GM19240 (cell line): Measurements from ENCODE around the gene HSPB6.
A peak's percentile ranks its signal among the peaks of the same experiment; 100 is the strongest.

Experiments used
- DNase-seq: peaks from one replicate; pipeline ENCODE4 v3.0.0; 2011; ENCODE audit warnings: low spot score; ENCODE audit not compliant: insufficient read length

HSPB6 gene

GRCh38 chr19:35746087-35746462, 10.8 kb downstream of the HSPB6 start:
- DNase-seq = no peak

DNA sequence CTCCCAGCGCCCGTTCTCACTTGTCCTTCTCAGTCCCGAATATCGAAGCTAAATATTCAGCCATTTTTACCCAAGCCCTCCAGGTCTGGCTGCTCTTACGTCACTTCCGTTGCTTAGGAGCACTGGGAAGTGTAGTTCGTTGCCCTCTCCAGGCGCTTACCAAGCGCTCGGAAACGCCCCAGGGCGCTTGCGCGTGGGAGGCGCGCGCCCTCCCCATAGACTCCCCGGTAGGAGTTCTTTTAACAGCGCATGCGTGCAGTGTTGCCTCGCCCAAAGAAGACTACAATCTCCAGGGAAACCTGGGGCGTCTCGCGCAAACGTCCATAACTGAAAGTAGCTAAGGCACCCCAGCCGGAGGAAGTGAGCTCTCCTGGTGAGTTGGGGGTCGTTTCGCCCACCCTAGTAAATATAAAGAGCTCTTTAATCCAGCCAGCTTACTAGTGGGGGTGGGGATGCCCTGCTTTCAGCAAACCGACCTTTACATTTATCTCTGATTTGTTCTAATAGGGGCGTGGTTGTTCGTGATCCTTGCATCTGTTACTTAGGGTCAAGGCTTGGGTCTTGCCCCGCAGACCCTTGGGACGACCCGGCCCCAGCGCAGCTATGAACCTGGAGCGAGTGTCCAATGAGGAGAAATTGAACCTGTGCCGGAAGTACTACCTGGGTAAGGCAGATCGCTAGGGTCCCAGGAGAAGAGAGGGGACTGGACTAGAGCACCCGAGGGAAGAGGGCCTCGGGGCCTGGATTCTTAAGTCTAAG, 11.3 kb downstream of the HSPB6 start, which contains the start of the genes PSENEN and U2AF1L4:
Gene PSENEN, plus strand, starts transcription at position 324 of the 759 bp plus-strand sequence. Its CDS starts 280 bp downstream, at position 604.
Gene U2AF1L4, minus strand, starts transcription at position 91 of the 759 bp plus-strand sequence. Its CDS starts 27 bp downstream, at position 64.
- peak; percentile 75 for DNase-seq

DNA sequence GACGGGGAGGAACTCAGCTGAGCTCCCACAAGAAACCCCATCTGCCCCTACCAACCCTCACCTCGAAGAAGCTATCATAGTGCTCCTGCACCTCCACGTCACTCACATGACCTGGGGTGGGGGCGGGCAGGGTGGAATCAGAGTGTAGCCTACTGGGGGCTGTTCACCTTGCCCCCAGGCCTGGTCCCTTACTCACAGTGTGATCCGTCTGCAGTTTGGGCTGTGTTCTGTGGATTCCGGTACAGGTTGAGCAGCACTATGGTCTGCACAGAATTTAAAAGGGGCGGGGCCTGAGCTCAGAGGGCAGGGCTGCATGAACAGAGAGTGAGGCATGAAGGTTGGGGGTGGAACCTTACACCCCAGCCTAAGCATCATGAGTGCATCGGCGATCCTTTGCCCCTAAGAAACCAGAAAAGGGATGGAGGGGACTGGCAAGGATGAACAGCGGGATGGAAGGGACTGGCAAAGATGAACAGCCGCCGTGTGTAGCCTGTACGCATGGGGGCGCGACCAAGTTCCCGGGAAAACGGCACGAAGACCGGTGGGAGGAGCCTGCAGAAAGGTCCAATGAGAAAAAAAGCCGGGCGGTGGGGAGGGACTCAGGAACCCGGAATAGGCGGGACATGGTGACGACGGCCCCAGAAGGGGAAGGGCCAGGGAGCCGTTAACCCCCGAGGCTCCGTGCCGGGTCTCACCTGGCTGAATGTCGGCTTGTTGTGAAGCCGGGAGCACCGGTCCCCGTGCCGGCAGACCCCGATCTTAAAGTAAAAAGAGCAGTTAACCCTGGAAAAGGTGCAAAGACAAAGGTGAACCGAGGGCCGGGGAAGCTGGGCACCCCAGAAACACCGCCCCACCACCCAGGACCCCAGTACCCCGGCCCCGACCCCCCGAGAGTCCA, 12.2 kb downstream of the HSPB6 start:
- peak; percentile 49 for DNase-seq

DNA sequence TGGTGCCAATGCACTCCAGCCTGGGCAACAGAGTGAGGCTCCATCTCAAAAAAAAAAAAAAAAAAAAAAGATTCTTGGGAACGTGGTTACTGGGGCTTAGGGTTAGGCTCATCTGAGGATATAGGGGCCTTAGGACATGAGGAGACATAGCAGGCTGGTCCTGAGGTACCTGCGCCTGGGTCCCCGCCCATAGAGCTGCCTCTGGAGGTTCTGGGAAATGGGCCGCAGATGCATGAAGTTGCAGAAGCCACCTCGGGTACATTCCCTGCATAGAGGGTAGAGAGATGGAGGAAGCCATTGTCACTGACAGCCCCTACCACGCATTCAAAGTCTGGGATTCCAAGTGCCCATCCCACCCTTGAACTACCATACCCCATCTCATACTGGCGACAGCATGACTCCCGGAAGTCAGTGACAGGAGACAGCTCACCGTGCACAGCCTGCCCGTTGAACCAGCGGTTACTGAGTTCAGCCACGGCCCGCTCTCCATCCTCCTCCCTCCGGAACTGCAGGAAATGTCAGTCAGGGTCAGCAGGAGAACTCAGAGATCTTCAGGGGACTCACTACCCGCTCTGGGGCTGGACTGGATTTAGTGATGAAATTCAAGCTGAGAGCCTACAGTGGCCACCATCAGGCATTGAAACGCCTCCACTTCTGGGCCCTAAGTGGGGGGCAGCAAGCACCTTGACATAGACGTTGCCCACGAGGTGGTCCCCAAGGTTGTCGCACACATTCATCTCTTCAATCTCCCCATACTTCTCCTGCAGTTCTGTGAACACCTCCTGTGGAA, 13.0 kb downstream of the HSPB6 start:
- DNase-seq = no peak

DNA sequence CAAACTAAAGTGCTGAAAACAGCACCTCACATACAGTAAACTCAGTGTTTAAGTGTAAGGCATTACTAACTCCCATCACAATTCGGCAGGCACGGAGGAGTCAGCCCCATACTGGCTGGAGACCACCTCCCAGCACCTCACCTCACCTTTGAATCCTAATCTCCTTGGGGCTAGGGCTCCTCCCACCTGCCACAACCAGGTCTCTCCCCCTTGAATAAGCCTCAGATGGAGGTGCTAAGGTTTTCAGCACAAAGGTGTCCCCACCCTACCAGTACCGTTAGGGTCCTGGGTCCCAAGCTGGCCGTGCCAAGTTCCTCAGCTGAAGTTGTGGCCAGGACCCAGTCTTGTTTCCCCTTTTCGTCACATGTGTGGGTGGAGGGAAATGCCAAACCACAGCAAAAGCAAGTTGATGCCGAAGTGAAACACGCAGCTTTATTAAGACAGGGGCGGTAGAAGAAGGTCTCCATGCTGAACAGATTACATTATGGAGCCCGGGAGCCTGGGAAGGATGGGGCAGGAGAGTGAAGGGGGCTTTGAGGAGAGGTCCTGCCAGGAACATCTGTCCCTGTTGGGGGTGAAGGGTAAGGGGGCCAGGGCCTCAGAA, 14.6 kb downstream of the HSPB6 start, which contains the start of gene IGFLR1:
Gene IGFLR1, minus strand, starts transcription at position 332 of the 604 bp plus-strand sequence. CDS start 1,272 bp downstream, outside the sequence.
- no peak for DNase-seq

GRCh38 chr19:35741203-35741515, 15.7 kb downstream of the HSPB6 start:
- DNase-seq = no peak

- peak; percentile 99 for DNase-seq
Measured at GRCh38 chr19:35740423-35741202, 16.2 kb downstream of the HSPB6 start.

DNA sequence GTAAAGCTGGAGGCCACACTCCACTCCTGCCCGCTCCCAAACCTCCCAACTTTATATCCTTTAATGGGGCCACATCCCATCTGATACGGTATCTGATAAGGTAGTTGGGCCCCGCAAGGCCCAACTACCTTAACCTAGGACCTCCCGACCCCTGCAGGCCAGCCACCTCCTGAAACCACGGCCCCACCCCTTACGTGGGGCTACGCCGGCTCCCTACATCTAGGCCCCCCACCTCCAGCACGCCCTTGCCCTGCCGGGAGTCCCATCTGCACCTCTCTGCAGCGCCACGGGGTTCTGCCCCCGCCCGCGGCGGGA, 16.8 kb downstream of the HSPB6 start:
- DNase-seq = peak; percentile 69

DNA sequence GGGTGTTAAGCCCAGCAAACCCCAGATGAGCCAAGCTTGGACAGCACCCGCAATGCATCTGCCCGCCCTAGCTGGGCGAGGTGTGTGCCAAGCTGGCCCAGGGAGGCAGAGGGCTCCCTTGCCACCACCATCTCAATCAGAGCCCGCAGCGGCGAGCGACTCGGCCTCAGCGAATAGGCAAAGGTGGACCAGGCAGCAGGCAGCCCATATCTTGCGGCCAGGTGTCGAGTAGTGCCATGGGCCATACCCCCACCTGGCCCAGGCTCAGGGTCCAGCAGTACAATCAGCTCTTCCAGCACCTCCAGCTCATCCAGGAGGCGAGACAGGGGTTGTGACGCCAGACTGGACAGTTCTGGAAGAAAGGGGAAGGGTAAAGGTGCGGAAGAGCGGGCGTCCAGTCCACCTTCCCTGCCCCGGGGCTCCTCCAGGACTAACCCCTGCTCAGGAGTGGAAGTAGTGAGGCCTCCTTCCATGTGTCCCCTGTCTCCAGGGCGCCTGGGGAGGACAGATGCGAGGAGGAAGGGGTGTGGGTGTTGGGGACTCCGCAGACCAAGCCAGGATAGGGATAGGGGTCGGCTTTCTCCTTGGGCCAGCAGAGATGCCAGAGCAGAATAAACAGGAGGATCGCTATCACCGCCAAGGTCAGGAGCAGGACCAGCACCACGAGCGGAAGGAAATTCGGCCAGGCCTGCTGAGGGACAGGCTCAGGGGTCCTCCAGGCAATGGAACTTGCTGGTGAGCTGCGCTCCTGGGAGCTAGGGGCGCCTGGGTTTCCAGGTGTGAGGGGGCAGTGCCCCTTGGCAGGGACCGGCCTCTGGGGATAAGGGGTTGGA, 17.3 kb downstream of the HSPB6 start:
- no peak for DNase-seq

- no peak for DNase-seq
Measured at GRCh38 chr19:35738887-35739229, 18.0 kb downstream of the HSPB6 start.

DNA sequence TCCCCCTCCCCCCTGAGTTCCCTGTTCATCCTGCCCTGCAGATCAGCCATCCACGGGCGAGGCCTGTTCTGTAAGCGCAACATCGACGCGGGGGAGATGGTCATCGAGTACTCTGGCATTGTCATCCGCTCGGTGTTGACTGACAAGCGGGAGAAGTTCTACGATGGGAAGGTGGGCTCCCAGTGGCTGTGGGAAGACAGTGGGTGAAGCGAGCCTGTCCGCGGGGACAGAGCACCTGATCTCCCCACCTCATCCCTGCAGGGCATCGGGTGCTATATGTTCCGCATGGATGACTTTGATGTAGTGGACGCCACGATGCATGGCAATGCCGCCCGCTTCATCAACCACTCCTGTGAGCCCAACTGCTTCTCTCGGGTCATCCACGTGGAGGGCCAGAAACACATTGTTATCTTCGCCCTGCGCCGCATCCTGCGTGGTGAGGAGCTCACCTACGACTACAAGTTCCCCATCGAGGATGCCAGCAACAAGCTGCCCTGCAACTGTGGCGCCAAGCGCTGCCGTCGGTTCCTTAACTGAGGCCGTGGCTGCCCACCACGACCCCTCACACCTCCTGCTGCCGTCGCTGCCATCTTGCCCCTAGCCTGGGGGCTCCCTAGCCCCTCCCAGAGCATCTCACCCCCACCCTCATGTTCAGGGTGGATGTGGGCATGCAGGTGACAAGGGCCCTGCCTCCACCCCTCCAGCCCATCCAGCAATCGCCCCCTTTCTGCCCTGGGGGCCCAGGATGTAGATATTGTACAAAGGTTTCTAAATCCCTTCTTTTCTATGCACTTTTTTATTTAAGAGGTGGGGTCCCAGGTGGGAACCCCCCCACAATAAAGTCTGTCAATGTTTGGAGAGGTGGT, 18.6 kb downstream of the HSPB6 start:
- DNase-seq = no peak

GRCh38 chr19:35736913-35737886, 19.6 kb downstream of the HSPB6 start:
- DNase-seq = no peak

- DNase-seq = no peak
Measured at GRCh38 chr19:35734889-35735288, 21.9 kb downstream of the HSPB6 start.

GRCh38 chr19:35734273-35734672, 22.6 kb downstream of the HSPB6 start:
- no peak for DNase-seq

DNA sequence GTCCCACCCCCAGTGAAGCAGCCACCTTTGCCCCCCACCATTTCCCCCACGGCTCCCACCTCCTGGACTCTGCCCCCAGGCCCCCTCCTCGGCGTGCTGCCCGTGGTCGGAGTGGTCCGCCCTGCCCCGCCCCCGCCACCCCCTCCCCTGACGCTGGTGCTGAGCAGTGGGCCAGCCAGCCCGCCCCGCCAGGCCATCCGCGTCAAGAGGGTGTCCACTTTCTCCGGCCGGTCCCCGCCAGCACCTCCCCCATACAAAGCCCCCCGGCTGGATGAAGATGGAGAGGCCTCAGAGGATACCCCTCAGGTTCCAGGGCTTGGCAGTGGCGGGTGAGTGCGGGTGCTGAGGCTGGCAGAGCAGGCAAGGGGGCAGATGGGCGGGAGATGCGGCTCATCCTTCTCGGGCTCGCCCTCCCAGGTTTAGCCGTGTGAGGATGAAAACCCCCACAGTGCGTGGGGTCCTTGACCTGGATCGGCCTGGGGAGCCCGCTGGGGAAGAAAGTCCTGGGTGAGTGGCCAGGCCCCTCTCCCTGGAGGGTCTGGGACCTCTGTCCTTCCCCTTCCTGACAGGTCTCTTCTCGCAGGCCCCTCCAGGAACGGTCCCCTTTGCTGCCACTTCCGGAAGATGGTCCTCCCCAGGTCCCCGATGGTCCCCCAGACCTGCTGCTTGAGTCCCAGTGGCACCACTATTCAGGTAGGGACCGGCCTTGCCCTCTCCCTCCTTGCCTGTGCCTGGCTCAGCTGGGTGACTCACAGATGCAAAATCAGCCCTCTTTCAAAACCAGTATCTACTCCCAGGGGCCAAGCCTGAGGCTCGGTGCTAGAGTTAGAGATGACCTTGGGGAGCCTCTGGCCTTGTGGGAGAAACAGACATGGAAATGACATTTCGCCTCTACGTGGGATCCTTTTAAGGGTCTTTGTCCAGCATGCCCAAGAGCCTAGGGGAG, 23.4 kb downstream of the HSPB6 start:
- DNase-seq = no peak

DNA sequence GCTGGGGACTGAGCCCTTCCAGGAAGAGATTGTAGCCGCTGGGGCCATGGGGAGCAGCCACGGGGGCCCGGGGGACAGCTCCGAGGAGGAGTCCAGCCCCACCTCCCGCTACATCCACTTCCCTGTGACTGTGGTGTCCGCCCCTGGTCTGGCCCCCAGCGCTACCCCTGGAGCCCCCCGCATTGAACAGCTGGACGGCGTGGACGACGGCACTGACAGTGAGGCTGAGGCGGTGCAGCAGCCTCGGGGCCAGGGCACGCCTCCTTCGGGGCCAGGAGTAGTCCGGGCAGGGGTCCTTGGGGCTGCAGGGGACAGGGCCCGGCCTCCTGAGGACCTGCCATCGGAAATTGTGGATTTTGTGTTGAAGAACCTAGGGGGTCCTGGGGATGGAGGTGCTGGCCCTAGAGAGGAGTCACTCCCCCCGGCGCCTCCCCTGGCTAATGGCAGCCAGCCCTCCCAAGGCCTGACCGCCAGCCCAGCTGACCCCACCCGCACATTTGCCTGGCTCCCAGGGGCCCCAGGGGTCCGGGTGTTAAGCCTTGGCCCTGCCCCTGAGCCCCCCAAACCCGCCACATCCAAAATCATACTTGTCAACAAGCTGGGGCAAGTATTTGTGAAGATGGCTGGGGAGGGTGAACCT, 24.2 kb downstream of the HSPB6 start:
- no peak for DNase-seq
